Measurements from ENCODE around the gene MAST4. TPM values are rescaled to one million over a fixed set of nuclear protein-coding genes. Genes with fewer than 3 reads are reported as not detected.
A peak's percentile ranks its signal among the peaks of the same experiment; 100 is the strongest.

Gene MAST4
- total and polyA plus RNA-seq, 12 donors: 29.6 to 93.3 (median 76.6) TPM

- H3K27ac ChIP-seq: no peak overlapping the region
- WGBS, 2 donors: 90 to 96% methylated on average over 2 of the region's 2 CpGs
- no peaks in the 10 kb centered on the region for H3K27me3 ChIP-seq
- peaks cover 0 to 51% (median 10%) of the 10 kb centered on the region in 9 donors for H3K4me1 ChIP-seq
- H3K4me3 ChIP-seq: no peak overlapping the region
- TF ChIP-seq CTCF (IDR thresholded peaks at IDR 0.05): no peak
- intact Hi-C loops (cut with DNase I): loop anchor here in 1 of 10 donors (10.0 kb wide), 1 partner anchor 157 kb away; no protein-coding TSS in a partner anchor
- no peaks in the 10 kb centered on the region for H3K9me3 ChIP-seq
- no peaks in the 10 kb centered on the region for H3K36me3 ChIP-seq
- DNase-seq (no peak), ATAC-seq (no peak)
These were observed 375.8 kb downstream of the MAST4 start for GRCh38 chr5:66972004-66972403.

- H3K36me3 ChIP-seq: no peaks in the 10 kb centered on the region
- H3K4me3 ChIP-seq: no peak overlapping the region
- ATAC-seq (no peak), DNase-seq (no peak)
- no peak for TF ChIP-seq CTCF (IDR thresholded peaks at IDR 0.05)
- intact Hi-C loops (cut with DNase I): loop anchor here in 1 of 10 donors (10.0 kb wide), 1 partner anchor 159 kb away; no protein-coding TSS in a partner anchor
- H3K9me3 ChIP-seq: no peaks in the 10 kb centered on the region
- H3K27me3 ChIP-seq: no peaks in the 10 kb centered on the region
- peaks cover 0 to 39% (median 9%) of the 10 kb centered on the region in 9 donors for H3K4me1 ChIP-seq
- 77 to 88% methylated on average over 6 of the region's 6 CpGs for WGBS, 2 donors
- no peak overlapping the region for H3K27ac ChIP-seq
These were observed 378.1 kb downstream of the MAST4 start for GRCh38 chr5:66974256-66974655.

- 58 to 75% methylated on average over 4 of the region's 4 CpGs for WGBS, 2 donors
These were observed 379.9 kb downstream of the MAST4 start for GRCh38 chr5:66976108-66976507.

GRCh38 chr5:66979738-66980137, 383.5 kb downstream of the MAST4 start:
- 65 to 67% methylated on average over 3 of the region's 3 CpGs for WGBS, 2 donors
- Histone ChIP-seq H3K27ac (peak overlapping the region in 1 of 10 donors; percentile 3), H3K36me3 (no peaks in the 10 kb centered on the region), H3K9me3 (no peaks in the 10 kb centered on the region), H3K4me1 (peaks cover 5 to 70% (median 44%) of the 10 kb centered on the region in 9 donors), H3K4me3 (no peak overlapping the region), H3K27me3 (no peaks in the 10 kb centered on the region)
- ATAC-seq (no peak), DNase-seq (no peak)
- no peak for TF ChIP-seq CTCF (IDR thresholded peaks at IDR 0.05)
- intact Hi-C loops (cut with DNase I): loop anchor here in 5 of 10 donors (10.0 kb wide), 6 partner anchors 155 to 235 kb away; no protein-coding TSS in a partner anchor

More at GRCh38 chr5:66976108-66976507, 379.9 kb downstream of the MAST4 start:
- intact Hi-C loops (cut with DNase I): loop anchor here in 1 of 10 donors (10.0 kb wide), 1 partner anchor 161 kb away; no protein-coding TSS in a partner anchor
- Histone ChIP-seq H3K27me3 (no peaks in the 10 kb centered on the region), H3K9me3 (no peaks in the 10 kb centered on the region), H3K4me3 (no peak overlapping the region), H3K36me3 (no peaks in the 10 kb centered on the region), H3K4me1 (peaks cover 0 to 46% (median 24%) of the 10 kb centered on the region in 9 donors), H3K27ac (no peak overlapping the region)
- TF ChIP-seq CTCF (IDR thresholded peaks at IDR 0.05): no peak
- DNase-seq (no peak), ATAC-seq (peak in 4 of 8 donors; percentile 47 to 53 (median 49))
